ENCODE results near the gene MEIS2.

MEIS2 gene

DNA sequence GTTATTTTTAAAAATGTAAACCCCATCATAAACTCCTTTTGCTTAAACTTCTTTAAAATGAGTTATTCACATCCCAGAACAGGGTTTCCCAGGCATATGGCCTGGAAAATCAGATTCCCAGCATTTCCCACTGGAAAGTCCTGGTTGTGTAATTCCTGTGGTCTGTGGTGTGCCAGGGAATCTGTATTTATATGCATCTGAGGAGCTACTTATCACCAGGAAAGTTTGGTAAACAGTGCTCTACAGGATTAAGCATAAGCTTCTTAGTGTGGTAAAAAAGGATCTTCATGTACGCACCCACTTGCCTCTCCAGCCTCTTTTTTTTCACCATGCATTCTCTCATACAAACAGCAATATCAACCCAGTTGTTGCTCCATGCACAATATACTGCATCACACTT is 28.2 kb downstream of the MEIS2 start:
- ATAC-seq, result no peak

DNA sequence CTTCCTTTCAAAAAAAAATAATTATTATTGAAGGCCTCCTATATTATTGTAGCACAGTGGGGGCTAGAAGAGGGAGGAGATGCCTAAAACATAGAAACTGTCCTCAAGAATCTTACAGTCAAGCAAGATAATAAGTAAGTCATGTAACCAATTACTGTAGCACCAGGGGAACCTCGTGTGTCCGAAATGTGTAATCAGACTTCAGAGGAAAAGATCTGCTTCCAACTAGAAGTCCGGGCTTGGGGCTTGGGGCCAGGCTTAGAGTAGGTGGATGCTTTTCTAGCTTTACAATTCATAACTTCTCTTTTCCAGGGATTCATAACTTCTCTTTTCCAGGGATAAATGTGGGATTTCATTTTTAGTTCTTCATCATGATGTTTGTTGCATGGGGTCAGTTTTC is 29.2 kb downstream of the MEIS2 start:
- no peak for ATAC-seq

DNA sequence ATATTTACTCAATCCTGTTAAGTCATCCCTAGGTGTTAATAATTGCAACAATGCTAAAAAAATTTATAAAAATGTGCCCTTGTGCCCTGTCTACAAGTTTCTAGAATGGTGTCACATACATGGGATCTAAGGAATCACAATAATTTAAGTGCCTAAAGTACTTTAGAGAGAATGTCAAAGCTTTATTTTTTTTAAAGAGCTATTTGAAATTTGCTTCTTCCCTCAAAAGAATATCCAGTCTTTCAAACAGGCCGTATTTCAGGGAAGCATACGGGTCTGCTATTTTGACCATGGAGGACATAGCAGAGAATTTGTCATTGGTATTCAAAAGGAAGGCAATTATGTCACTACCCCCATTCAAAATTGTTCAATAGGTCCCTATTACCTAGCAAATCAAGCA is 29.7 kb downstream of the MEIS2 start:
- no peak for ATAC-seq

DNA sequence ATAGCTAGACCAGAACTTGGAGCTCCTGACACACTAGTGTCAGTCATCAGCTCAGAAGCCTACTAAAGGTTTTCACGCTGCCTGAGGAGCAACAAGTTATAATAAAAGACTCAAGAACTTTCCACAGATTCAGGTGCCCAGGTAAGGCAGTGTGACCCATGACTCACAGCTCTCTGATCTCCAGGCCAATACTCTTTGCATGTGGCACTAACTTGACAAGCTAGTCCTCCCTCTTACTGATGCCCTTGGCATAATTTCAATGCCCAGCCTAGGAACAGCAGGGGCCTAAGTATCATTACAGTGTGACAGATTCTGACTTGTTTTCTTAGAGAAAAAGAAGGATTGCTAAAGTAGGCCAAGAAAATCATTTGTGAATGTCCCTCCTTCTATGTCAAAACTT is 38.4 kb downstream of the MEIS2 start:
- ATAC-seq, result no peak

DNA sequence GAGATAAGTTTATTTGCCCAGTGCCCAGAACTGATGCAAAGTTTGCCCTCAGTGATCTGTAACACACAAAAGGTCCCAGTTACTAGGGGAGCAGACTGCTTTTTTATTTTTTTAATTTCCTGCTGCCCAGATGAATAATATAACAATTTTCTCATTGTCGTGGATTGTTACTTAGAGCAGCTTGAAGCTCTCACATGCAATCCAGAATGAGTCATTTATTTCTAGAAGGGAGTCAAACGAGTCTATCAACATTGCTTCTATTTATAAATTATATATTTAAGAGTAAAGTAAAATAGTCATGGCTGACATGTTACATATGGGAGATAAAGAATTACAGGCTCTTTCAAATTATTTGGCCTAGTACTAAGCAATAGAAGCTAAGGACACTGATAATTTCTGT is 41.3 kb downstream of the MEIS2 start:
- no peak for ATAC-seq

DNA sequence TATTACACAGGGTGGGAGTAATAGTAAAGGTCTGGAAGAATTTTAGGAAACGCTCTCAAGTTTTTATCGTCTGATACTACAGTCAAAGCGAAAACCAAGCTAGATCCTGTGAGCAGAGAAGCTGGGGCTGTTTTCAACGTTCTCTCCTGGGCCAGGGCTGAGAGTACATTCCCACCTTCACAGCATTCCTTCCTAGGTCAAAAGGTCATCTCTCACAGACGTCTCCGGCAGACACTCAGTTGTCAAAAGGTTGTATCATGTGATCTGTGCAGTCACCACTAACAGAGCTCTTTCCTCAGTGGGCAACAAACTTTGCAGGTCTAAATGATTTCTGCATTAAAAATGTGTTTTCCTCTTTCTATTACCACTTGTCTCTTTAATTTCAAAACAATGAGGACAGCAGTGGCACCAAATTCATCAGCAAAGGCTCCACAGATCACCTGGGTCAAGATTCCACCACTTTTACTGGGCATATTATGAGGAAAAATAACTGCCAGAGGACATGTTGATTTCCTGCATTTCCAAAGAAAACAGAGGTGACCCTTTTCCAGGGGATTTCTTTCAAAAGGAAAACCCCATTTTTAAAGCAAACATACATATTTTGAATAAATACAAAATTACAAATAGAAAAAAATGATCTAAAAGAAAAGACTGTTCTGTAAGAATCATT is 41.9 kb downstream of the MEIS2 start:
- ATAC-seq, result no peak

DNA sequence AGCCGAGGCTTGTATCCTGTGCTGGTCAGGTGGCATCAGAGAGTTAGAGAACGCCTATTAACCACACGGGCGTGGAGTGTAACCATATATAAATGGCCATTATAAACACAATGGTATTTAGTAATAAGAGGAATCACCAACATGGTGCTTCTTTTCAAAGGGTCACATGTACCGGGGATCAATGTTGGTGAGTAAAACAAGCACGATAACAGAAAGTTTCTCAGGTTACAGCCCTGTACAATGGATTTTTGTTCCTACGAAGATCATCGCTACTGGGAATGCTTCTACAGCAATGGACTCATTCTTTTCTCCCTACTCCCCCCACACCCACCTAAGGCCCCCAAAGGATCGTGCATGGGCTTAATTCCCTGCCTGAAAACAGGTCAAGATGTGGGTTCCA is 42.5 kb downstream of the MEIS2 start:
- ATAC-seq, result no peak

DNA sequence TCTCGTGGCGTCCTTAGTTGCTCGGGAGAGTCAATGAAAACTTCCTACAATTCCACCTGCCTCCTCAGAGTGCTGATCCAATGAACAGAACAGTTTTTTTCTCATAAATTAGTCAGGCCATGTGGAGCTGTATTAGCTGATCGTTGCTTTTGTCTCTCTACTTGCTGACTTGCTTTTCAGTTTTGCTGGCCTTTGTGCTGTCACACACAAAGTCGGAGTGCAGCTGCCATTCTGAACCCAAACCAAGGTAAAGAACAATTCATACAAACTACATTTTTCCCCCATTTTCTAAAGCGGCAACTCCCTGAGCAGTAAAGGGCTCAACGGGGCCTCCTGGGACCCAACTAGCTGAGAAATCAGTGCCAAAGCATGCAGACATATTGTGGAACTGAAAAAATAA is 43.1 kb downstream of the MEIS2 start:
- no peak for ATAC-seq

DNA sequence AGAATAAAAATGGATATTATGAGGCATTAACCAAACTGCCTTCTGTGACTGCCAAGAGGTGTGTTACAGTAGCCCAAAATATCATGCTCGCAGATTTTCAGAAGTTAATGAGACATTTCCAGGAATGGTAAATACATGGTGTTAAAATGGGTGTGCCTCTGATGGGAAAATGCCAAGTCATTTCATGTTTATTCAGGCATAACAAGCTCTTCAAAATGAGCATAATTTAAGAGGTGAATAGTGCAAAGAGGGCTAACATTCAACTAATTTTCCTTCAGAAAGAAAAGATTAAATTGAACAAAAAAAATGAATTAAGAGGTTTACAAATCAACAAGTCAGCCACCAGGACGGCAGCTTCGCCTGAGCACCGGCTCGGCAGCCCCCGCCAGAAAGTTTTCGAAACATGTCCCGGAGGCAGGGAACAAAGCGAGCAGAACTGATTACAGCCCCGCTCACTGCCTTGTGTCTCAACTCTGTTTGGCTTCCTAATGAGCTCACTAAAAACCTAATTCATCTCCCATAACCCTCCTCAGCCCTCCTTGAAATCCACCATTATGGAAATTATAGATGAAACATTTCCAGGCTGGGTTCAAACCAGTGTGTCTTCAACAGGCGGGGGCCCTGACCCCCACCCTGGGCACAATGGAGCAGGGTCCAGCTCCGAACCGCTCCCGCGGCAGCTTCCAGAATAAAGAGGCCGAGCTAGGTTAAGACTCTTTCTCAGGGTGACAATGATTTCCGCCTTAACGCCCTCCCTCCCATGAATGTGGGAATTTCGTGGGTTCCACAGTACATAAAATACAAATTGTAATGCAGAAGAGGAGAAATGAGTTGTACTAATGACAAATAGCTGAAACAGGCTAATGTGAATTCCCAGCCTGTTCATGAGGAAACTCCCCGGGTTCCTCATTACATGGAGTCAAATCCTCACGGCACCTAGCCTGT is 43.9 kb downstream of the MEIS2 start:
- no peak for ATAC-seq

DNA sequence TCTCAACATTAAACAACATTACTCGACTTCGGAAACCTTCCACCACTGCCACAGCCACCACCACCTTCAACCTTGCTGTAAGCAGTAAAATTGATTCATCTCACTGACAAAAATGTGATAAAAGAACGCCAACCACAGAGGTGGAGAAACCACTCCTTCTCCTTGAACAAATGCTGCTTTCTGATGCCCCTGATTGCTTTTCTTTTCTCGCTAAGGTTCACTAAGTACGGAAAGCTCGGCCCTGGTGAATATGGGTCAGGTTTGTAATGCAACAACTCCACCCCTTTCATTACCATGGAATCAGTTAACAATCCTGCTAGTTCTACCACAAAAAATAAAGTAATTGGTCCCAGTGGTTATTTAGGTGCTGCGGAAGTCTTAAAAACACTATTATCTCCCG is 44.9 kb downstream of the MEIS2 start:
- no peak for ATAC-seq

DNA sequence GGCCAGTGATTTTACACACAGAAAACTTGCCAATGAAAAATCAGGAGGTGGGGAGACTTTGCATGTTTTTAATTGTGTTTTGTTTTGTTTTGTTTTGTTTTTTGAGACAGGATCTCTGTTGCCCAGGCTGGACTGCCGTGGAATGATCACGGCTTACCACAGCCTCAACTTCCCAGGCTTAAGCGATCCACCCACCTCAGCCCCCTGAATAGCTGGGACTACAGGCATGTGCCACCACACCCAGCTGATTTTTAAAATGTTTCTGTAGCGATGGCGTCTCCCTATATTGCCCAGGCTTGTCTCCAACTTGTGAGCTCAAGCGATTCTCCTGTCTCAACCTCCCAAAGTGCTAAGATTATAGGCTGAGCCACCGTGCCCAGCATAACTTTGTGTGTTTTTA is 46.0 kb downstream of the MEIS2 start:
- no peak for ATAC-seq

DNA sequence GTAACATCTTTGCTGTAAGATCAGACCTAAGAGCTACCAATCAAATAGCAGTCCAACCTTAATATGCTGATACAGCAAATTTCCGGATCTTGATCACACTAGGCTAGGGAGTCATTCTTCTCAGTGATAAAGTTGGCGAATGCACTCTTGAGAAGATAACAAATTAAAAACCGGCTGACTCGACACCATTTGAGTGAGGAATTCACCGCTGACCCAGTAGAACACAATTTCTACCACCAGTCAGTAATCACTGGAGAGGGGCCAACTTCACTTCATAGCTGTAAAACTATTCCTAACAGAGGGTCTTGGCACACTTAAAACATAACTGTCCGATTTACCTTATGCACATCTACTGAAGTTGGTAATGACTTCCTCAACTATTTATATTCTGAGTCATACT is 47.2 kb downstream of the MEIS2 start:
- no peak for ATAC-seq

DNA sequence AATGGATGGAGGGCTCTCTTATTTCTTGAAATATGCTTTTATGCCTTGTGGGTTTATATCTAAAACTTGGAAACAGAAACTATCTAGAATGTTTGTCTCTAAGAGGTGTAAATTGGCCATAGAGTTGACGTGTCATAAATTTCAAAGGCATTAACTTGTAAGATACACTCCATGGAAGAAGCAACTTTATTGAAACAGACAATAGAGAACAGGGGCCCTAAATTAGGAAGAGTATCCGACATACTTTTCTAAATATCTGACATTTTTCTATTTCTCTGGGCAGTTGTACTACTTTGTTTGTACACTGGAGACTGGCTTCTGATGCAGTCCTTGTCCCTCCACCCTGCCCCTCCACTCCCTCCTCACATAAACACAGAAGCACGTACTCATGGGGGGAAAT is 50.0 kb downstream of the MEIS2 start:
- no peak for ATAC-seq

DNA sequence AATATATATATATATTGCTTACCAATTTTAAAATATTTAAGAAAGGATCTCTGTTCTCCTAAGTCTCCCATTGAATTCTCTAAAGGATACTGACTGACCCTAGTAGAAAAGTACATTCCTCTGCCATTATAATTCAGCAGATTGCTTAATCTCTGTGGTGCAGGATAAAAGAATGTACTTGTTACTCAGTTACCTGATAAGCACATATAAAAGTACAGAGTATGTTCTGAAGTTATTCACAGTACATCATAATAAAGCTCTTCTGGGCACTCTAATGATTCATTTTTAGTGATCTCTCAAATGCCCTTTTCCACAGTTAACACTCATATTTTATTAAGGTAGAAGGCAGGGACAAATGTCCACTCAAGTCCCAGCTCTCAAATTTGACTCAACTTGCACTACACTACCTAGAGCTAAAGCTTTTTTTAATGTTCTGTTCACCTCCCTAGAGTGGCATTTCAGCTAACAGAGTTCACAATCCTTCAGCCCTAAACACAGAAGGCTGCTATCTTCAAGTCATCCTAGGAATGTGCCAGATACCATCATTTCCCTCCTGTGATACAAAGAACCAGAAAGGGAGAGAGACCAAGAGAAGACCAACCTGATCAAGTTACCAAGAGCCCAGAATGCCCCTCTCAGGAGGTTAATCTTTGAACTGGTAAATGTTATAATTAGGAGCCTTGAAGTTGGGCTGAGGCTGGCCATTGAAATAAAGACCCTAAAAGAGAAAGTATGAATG is 53.3 kb downstream of the MEIS2 start:
- ATAC-seq, result no peak

DNA sequence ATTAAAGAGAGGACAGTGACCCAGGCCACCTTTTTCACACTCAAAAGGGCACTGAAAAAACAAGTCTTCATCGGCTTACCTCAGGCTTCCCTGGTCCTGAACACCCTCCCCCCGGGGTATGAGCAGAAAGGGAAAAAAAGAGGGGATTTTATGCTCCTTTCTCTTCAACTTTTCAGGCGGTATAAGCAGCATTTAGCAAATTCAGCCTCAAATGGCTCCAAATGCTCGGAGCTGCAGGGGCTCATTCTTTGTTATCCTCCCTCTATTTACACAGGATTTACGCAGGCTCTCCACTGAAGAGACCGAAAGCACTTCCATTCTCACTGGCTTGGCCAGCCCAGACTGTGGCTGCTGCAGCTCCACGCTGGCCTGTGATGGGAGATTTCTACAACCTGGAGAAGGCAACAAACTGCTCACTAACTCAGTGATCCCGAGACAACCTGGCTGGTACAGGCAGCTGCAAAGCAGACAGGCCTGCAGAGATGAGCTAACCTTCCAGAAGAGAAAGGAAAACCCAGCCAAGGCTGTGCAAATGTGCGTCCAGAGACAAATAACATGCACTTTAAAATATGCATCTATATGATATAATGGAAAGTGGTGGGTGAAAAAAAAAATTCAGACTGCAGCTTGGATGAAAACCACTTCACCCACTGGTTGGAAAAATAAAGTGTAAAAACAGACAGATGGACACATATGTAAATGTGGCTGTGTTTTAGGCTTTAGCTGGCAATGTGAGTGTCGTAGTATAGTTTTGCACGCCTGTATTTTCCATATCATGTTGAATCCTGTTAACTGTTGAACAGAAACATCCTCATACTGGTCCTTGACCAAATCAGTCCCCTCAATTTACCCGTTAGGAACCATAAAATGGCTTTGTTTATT is 54.2 kb downstream of the MEIS2 start:
- ATAC-seq, result no peak

DNA sequence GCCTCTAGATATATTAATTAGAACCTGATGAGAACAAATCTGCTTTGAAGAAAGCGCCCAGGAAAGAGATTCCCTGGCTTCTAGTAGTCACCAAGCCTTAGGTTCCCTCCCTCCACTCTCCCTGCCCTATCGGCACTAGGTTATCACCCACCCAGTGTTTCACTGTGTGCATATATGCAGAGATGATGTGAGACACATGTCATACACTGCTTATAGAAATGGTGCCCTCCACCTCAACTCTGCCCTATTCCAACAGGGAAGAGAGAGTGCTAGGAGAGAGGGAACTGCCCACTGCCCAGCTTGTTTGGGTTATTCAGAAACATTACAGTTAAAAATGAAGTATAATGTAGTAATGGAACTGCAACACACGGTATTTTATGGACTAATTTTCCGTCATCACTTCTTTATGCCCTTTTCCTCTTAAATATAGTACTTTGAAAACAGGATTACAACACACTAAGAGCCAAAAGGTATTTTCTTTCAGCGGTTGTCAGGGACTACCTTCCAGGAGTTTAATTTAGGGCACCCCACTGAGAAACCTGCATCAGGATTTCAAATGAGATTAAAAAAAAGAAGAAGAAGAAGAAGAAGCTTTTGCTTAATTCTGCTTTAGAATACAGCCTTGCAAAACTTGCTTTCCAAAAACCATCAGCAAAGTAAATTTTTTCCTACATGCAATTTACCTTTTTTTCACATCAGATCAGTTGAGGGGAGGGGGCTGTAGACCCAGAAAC is 55.3 kb downstream of the MEIS2 start:
- ATAC-seq, result no peak

DNA sequence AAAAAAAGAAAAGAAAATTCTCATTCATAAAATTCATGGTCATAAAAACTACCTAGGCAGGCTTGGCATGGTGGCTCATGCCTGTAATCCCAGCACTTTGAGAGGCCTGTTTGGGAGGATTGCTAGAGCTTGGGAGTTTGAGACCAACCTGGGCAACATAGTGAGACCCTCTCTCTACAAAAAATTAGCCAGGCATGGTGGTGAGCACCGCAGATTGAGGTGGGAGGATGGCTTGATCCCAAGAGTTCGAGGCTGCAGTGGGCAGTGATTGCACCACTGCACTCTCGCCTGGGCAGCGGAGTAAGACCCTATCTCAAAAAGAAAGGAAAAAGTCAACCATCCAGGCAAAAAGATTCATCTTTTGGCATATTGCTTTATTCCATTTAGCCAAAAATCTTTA is 58.5 kb downstream of the MEIS2 start:
- no peak for ATAC-seq

DNA sequence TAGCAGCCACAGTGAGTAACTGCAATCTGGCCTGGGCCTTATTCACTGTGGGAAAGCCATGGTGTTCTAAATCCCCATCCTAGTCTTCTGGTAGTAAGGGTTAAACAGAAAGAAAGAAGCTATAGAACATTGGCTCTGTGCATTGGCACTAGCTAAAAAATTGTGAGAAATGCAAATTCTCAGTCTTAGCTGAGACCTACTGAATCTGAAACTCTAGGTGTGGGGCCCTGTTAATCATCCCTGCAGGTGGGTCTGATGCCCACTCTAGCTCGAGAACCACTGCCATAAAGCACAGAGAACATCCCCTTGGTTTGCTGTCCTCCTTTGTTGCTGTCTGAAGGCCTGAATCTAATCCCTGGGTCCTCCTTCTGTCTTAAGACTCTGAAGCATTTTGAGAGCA is 59.3 kb downstream of the MEIS2 start:
- no peak for ATAC-seq

DNA sequence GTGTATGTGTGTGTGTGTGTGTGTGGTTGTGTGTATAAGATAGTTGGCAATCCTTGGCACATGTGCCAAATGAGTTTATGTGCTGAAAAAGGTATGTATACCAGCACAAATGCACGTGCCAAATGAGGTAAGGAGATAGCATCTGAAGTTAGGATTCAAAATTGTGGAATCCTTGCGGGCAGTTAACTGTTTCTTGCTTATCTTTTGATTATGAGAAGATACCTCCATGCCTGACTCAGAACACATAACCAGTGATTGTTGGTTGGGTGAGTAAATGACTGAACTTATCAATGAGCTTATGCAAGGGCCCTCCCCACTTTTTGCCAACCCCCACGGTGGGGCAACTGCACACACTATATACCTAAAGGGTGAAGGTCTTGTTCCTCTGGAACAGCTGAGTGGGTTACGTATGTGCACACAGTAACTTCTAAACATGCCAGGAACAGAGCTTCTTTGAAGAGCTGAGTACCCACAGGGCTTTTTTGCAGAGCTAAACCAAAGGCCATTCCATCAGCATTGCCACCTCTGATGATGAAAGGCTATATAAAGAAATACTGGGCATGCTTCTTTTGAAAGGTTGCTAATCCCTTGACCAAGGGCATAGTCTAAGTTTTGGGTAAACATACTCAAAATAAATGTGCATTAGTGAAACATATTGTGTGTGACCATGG is 60.1 kb downstream of the MEIS2 start:
- ATAC-seq, result no peak

DNA sequence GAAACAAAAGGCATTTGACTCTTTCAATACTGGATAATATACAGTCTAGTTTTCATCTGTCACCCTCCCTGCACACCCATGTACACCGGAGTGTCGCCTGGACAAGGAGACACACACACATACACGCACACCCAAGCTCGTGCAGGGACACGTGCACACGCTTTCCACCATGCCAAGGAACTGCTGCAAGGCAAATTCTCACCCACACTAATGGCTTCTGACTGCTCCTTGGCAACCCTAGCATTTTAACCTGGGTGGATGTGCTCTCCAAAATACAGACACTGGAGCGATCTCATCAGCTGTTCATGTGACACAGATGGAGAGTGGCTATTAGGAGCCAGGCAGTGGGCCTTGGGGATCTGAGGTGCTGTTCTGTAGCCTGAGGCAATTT is 61.6 kb downstream of the MEIS2 start:
- ATAC-seq, result no peak

All from activated CD4-positive, CD25-positive, alpha-beta regulatory T cell treated with anti-CD3 and anti-CD28 coated beads, Interleukin-2, amount 50 U/mL, for 24 hours (primary cell).